ENCODE measurements around the gene TAS1R3. TPM values are rescaled to one million over a fixed set of nuclear protein-coding genes. Genes with fewer than 3 reads are reported as not detected.

Gene TAS1R3
- total RNA-seq, 1 donor from 2014 or later = 0.97 TPM

- no peaks in the 10 kb centered on the region for H3K27me3 Mint-ChIP-seq (ENCODE audit: unreplicated experiment)
- peak overlapping the region; percentile 4 for H3K4me3 Mint-ChIP-seq (ENCODE audit: unreplicated experiment)
- no peaks in the 10 kb centered on the region for H3K36me3 Mint-ChIP-seq (ENCODE audit: unreplicated experiment)
- H3K9me3 Mint-ChIP-seq (ENCODE audit: unreplicated experiment) = no peaks in the 10 kb centered on the region
- DNase-seq (ENCODE audit: extremely low spot score, unreplicated experiment) = no peak
- H3K27ac Mint-ChIP-seq (ENCODE audit: unreplicated experiment) = peak overlapping the region; percentile 89
- no peak for TF ChIP-seq CTCF (IDR thresholded peaks at IDR 0.05)
- H3K4me1 Mint-ChIP-seq (ENCODE audit: unreplicated experiment) = peaks cover 22% of the 10 kb centered on the region
Observed at GRCh38 chr1:1330366-1331067, 563 bp upstream of the TAS1R3 start.

GRCh38 chr1:1332031-1332755 is 1.1 kb downstream of the TAS1R3 start:
- no peaks in the 10 kb centered on the region for H3K27me3 Mint-ChIP-seq (ENCODE audit: unreplicated experiment)
- TF ChIP-seq CTCF (IDR thresholded peaks at IDR 0.05) = no peak
- peaks cover 16% of the 10 kb centered on the region for H3K4me1 Mint-ChIP-seq (ENCODE audit: unreplicated experiment)
- no peak overlapping the region for H3K27ac Mint-ChIP-seq (ENCODE audit: unreplicated experiment)
- H3K36me3 Mint-ChIP-seq (ENCODE audit: unreplicated experiment) = no peaks in the 10 kb centered on the region
- DNase-seq (ENCODE audit: extremely low spot score, unreplicated experiment) = no peak
- no peaks in the 10 kb centered on the region for H3K9me3 Mint-ChIP-seq (ENCODE audit: unreplicated experiment)
- no peak overlapping the region for H3K4me3 Mint-ChIP-seq (ENCODE audit: unreplicated experiment)

- no peak for TF ChIP-seq CTCF (IDR thresholded peaks at IDR 0.05)
- no peak overlapping the region for H3K27ac Mint-ChIP-seq (ENCODE audit: unreplicated experiment)
- no peaks in the 10 kb centered on the region for H3K27me3 Mint-ChIP-seq (ENCODE audit: unreplicated experiment)
- H3K4me3 Mint-ChIP-seq (ENCODE audit: unreplicated experiment) = no peak overlapping the region
- no peak for DNase-seq (ENCODE audit: extremely low spot score, unreplicated experiment)
- no peaks in the 10 kb centered on the region for H3K36me3 Mint-ChIP-seq (ENCODE audit: unreplicated experiment)
- peaks cover 16% of the 10 kb centered on the region for H3K4me1 Mint-ChIP-seq (ENCODE audit: unreplicated experiment)
- H3K9me3 Mint-ChIP-seq (ENCODE audit: unreplicated experiment) = no peaks in the 10 kb centered on the region
Observed at GRCh38 chr1:1332774-1333480, 1.8 kb downstream of the TAS1R3 start.

GRCh38 chr1:1333551-1334241 is 2.6 kb downstream of the TAS1R3 start:
- Mint-ChIP-seq H3K4me3 (ENCODE audit: unreplicated experiment) (no peak overlapping the region), H3K27ac (ENCODE audit: unreplicated experiment) (no peak overlapping the region), H3K36me3 (ENCODE audit: unreplicated experiment) (no peaks in the 10 kb centered on the region), H3K27me3 (ENCODE audit: unreplicated experiment) (no peaks in the 10 kb centered on the region), H3K4me1 (ENCODE audit: unreplicated experiment) (peaks cover 16% of the 10 kb centered on the region), H3K9me3 (ENCODE audit: unreplicated experiment) (no peaks in the 10 kb centered on the region)
- no peak for DNase-seq (ENCODE audit: extremely low spot score, unreplicated experiment)
- TF ChIP-seq CTCF (IDR thresholded peaks at IDR 0.05) = no peak

All from osteocyte (in vitro differentiated cells).